MM.1S (cell line): ENCODE measurements around the gene C10orf95.

ENCODE experiments used
- DNase-seq: peaks from one replicate; pipeline ENCODE4 v3.0.0-alpha.2; 2015
- H2AFZ ChIP-seq: fragments of 300-600 bp; sonication (generic); 2 replicates; pipeline ENCODE4 v1.6.0; 2016; ENCODE audit warnings: antibody characterized with exemption, low read length
- H3F3A ChIP-seq: fragments of 300-600 bp; sonication (generic); 2 replicates; pipeline ENCODE4 v1.6.1; 2016; ENCODE audit warnings: mild to moderate bottlenecking, antibody characterized with exemption, low read length, moderate library complexity, mixed read lengths; ENCODE audit not compliant: insufficient read depth
- H3K27ac ChIP-seq: fragments of 300-600 bp; sonication (generic); 2 replicates; pipeline ENCODE4 v1.5.1; 2016; ENCODE audit warnings: mild to moderate bottlenecking, low read length
- H3K27me3 ChIP-seq: fragments of 300-600 bp; sonication (generic); replicated peaks from 2 replicates; pipeline ENCODE4 v1.6.0; 2016; ENCODE audit warnings: low read length; ENCODE audit not compliant: insufficient read depth
- H3K36me3 ChIP-seq: fragments of 300-600 bp; sonication (generic); replicated peaks from 2 replicates; pipeline ENCODE4 v1.6.1; 2016; ENCODE audit warnings: mild to moderate bottlenecking, low read length, mixed read lengths; ENCODE audit not compliant: insufficient read depth
- H3K4me1 ChIP-seq: fragments of 300-600 bp; sonication (generic); 2 replicates; pipeline ENCODE4 v1.6.1; 2016; ENCODE audit warnings: low read length, mixed read lengths
- H3K4me2 ChIP-seq: fragments of 300-600 bp; sonication (generic); 2 replicates; pipeline ENCODE4 v1.6.0; 2016; ENCODE audit warnings: low read depth, low read length
- H3K4me3 ChIP-seq: fragments of 300-600 bp; sonication (generic); 2 replicates; pipeline ENCODE4 v1.5.1; 2016; ENCODE audit warnings: low read length, mixed read lengths
- H3K79me2 ChIP-seq: fragments of 300-600 bp; sonication (generic); 2 replicates; pipeline ENCODE4 v1.6.1; 2016; ENCODE audit warnings: mixed run types, low read length, mixed read lengths
- H3K9ac ChIP-seq: fragments of 300-600 bp; sonication (generic); 2 replicates; pipeline ENCODE4 v1.6.1; 2016; ENCODE audit warnings: low read length, mixed read lengths
- H3K9me2 ChIP-seq: fragments of 300-600 bp; sonication (generic); replicated peaks from 2 replicates; pipeline ENCODE4 v1.6.1; 2016; ENCODE audit warnings: mild to moderate bottlenecking, low read length, mixed read lengths; ENCODE audit not compliant: insufficient read depth
- H3K9me3 ChIP-seq: fragments of 300-600 bp; sonication (generic); replicated peaks from 2 replicates; pipeline ENCODE4 v1.6.1; 2016; ENCODE audit warnings: mild to moderate bottlenecking, low read length, mixed read lengths; ENCODE audit not compliant: insufficient read depth
- H4K20me1 ChIP-seq: fragments of 300-600 bp; sonication (generic); 2 replicates; pipeline ENCODE4 v1.6.1; 2016; ENCODE audit warnings: mild to moderate bottlenecking, low read length, moderate library complexity, mixed read lengths; ENCODE audit not compliant: insufficient read depth
- CTCF ChIP-seq: fragments of 300-600 bp; sonication (generic); IDR thresholded peaks from 2 replicates; pipeline ENCODE4 v1.5.1; 2016; ENCODE audit warnings: antibody characterized with exemption, low read length, mixed read lengths
- EZH2 ChIP-seq: fragments of 300-600 bp; sonication (generic); optimal IDR thresholded peaks from 2 replicates; pipeline ENCODE3; 2017; ENCODE audit warnings: low read depth, mild to moderate bottlenecking, antibody characterized with exemption, low read length, mixed read lengths
- EZH2phosphoT487 ChIP-seq: fragments of 300-600 bp; sonication (generic); IDR thresholded peaks from 2 replicates; pipeline ENCODE4 v1.6.1; 2018; ENCODE audit warnings: antibody characterized with exemption, low read length

The C10orf95 gene

DNA sequence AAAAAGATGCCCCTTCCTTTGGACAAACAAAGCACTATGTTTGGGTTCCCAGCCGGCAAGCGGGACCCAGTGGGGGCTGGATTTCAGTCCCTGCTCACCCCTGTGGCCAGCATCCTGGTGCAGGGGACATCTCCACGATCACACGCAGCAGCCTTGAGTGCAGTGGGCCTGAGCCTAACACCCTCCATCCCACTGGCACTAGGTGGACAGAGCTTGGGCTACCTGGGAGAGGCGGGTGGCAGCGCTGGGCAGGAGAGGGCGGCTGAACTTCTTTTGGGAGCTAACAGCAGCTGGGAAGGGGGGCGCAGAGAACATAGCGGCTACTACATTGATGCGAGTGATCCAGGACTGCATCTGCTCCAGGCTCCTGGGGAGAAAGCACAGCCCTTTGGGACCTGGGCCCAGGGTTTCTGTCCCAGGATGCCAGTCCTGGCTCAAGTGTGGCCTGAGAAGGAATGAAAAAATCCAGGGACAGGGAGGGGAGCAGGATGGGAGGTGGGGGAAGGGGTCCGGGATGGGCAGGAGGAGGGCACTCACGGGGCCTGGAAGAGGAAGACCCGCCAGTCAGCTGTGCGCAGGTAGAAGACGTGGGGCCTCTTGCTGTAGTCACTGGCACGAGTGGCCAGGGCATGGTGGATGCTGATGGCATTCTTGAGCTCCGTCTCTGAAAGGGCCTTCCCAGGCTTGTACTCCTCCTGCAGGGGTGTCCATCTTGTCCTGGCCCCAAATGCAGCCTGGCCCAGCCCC, 46.8 kb downstream of the C10orf95 start:
- peaks cover 23% of the 10 kb centered on the region for H3K27me3 ChIP-seq
- no peak overlapping the region for H3K27ac ChIP-seq
- no peaks in the 10 kb centered on the region for H3K9me3 ChIP-seq
- peaks cover 8% of the 10 kb centered on the region; the same call in 1 of the 2 replicates for H3K36me3 ChIP-seq
- H3K4me1 ChIP-seq, result peaks cover 6% of the 10 kb centered on the region
- DNase-seq, result no peak
- no peak overlapping the region for H3K4me3 ChIP-seq
- H4K20me1 ChIP-seq, result peaks cover 11% of the 10 kb centered on the region; the same call in 1 of the 2 replicates
- H3K9me2 ChIP-seq, result no peaks in the 10 kb centered on the region
- H3F3A ChIP-seq, result peaks cover 20% of the 10 kb centered on the region; the same call in 1 of the 2 replicates
- TF ChIP-seq EZH2phosphoT487, result no peak
- no peak for TF ChIP-seq EZH2
- no peak for TF ChIP-seq CTCF
- H3K9ac ChIP-seq, result no peak overlapping the region
- no peak overlapping the region for H3K4me2 ChIP-seq
- no peak overlapping the region for H2AFZ ChIP-seq
- peaks cover 11% of the 10 kb centered on the region for H3K79me2 ChIP-seq

GRCh38 chr10:102403115-102403514, 48.2 kb downstream of the C10orf95 start:
- Histone ChIP-seq H3K36me3 (peaks cover 10% of the 10 kb centered on the region; the same call in 1 of the 2 replicates), H3K9ac (no peak overlapping the region), H3K4me1 (peaks cover 13% of the 10 kb centered on the region), H3K9me2 (no peaks in the 10 kb centered on the region), H3K27ac (no peak overlapping the region), H3K27me3 (peaks cover 12% of the 10 kb centered on the region), H3F3A (peaks cover 32% of the 10 kb centered on the region), H4K20me1 (peaks cover 11% of the 10 kb centered on the region; the same call in 1 of the 2 replicates), H3K4me2 (no peak overlapping the region), H3K9me3 (no peaks in the 10 kb centered on the region), H2AFZ (no peak overlapping the region), H3K4me3 (no peak overlapping the region), H3K79me2 (peaks cover 17% of the 10 kb centered on the region)
- TF ChIP-seq CTCF (no peak), EZH2phosphoT487 (no peak), EZH2 (no peak)
- DNase-seq, result no peak

- no peak overlapping the region for H3K27ac ChIP-seq
- no peak overlapping the region for H2AFZ ChIP-seq
- peaks cover 11% of the 10 kb centered on the region; the same call in 1 of the 2 replicates for H4K20me1 ChIP-seq
- DNase-seq, result no peak
- H3K4me2 ChIP-seq, result no peak overlapping the region
- no peaks in the 10 kb centered on the region for H3K9me2 ChIP-seq
- H3K27me3 ChIP-seq, result peaks cover 6% of the 10 kb centered on the region; the same call in 1 of the 2 replicates
- H3K36me3 ChIP-seq, result peaks cover 14% of the 10 kb centered on the region
- H3K9ac ChIP-seq, result no peak overlapping the region
- H3K4me1 ChIP-seq, result peaks cover 17% of the 10 kb centered on the region
- peaks cover 38% of the 10 kb centered on the region for H3F3A ChIP-seq
- H3K79me2 ChIP-seq, result peaks cover 23% of the 10 kb centered on the region
- TF ChIP-seq EZH2phosphoT487, result no peak
- no peak for TF ChIP-seq CTCF
- no peak for TF ChIP-seq EZH2
- no peaks in the 10 kb centered on the region for H3K9me3 ChIP-seq
- no peak overlapping the region for H3K4me3 ChIP-seq
Observed at GRCh38 chr10:102402512-102402896, 48.8 kb downstream of the C10orf95 start.
